Peyer's patch (tissue), 4 donors: ENCODE measurements around the gene OR6V1. TPM values are rescaled to one million over a fixed set of nuclear protein-coding genes. Genes with fewer than 3 reads are reported as not detected.

ENCODE experiments used
- DNase-seq, 3 donors: peaks; one replicate each; pipeline ENCODE4 v3.0.0-alpha.2; 2017 to 2019
- H3K27ac ChIP-seq, 4 donors: fragments of 200-600 bp; sonication (generic); one replicate each; pipeline ENCODE4 v1.5.1; 2016 to 2019
- H3K27me3 ChIP-seq, 2 donors: fragments of 200-600 bp; sonication (generic); one replicate each; pipeline ENCODE4 v1.5.1; 2019
- H3K36me3 ChIP-seq, 3 donors: fragments of 200-600 bp; sonication (generic); one replicate each; pipeline ENCODE4 v1.5.1; 2016 to 2019
- H3K4me1 ChIP-seq, 4 donors: fragments of 200-600 bp; sonication (generic); one replicate each; pipeline ENCODE4 v1.5.1; 2016 to 2019
- H3K4me3 ChIP-seq, 4 donors: fragments of 200-600 bp; sonication (generic); 1 replicate in 3 of 4; 2 replicates in 1 of 4; pipeline ENCODE4 v1.5.1; 2016 to 2019; ENCODE audit warnings: mild to moderate bottlenecking in 1 of 4
- H3K9me3 ChIP-seq, 4 donors: fragments of 200-600 bp; sonication (generic); one replicate each; pipeline ENCODE4 v1.5.1; 2016 to 2019; ENCODE audit warnings: mild to moderate bottlenecking in 1 of 4
- CTCF ChIP-seq, 6 experiments: fragments of 450-650 bp in 4 of 6; fragments of 200-600 bp in 2 of 6; sonication (generic) in 1 of 6; IDR thresholded peaks; one replicate each; pipeline ENCODE4 v1.5.1; 2017 to 2019; ENCODE audit warnings: antibody characterized with exemption in 6 of 6, mild to moderate bottlenecking in 3 of 6, moderate library complexity in 1 of 6
- POLR2A ChIP-seq, 2 donors: fragments of 450-650 bp; IDR thresholded peaks; one replicate each; pipeline ENCODE4 v1.5.1; 2017; ENCODE audit warnings: antibody characterized with exemption in 2 of 2, mild to moderate bottlenecking in 2 of 2, moderate library complexity in 2 of 2
- total RNA-seq, 4 donors: library from RNA; depleted of rRNA; stranded (reverse); fragments of >200 nt; gene quantifications; one replicate each; pipeline ENCODE4 v1.1.0, GENCODE V29; 2016

The OR6V1 gene
- total RNA-seq, 4 donors from 2014 or later, result not detected

GRCh38 chr7:143038635-143039034 lies 13.5 kb upstream of the OR6V1 start:
- TF ChIP-seq CTCF (IDR thresholded peaks at IDR 0.05), result no peak
- TF ChIP-seq POLR2A (IDR thresholded peaks at IDR 0.05), result no peak
- no peak overlapping the region for H3K27ac ChIP-seq
- H3K27me3 ChIP-seq, result no peaks in the 10 kb centered on the region
- no peak overlapping the region for H3K4me3 ChIP-seq
- peaks cover 0 to 4% (median 0%) of the 10 kb centered on the region in 4 donors for H3K4me1 ChIP-seq
- no peaks in the 10 kb centered on the region for H3K36me3 ChIP-seq
- no peaks in the 10 kb centered on the region for H3K9me3 ChIP-seq
- no peak for DNase-seq

- no peaks in the 10 kb centered on the region for H3K9me3 ChIP-seq
- H3K36me3 ChIP-seq, result no peaks in the 10 kb centered on the region
- H3K27me3 ChIP-seq, result no peaks in the 10 kb centered on the region
- no peak overlapping the region for H3K27ac ChIP-seq
- TF ChIP-seq POLR2A (IDR thresholded peaks at IDR 0.05), result no peak
- TF ChIP-seq CTCF (IDR thresholded peaks at IDR 0.05), result no peak
- no peak overlapping the region for H3K4me3 ChIP-seq
- peaks cover 0 to 4% (median 0%) of the 10 kb centered on the region in 4 donors for H3K4me1 ChIP-seq
- DNase-seq, result no peak
These were observed 11.9 kb upstream of the OR6V1 start for GRCh38 chr7:143040209-143040715.

- DNase-seq, result no peak
- TF ChIP-seq POLR2A (IDR thresholded peaks at IDR 0.05), result no peak
- TF ChIP-seq CTCF (IDR thresholded peaks at IDR 0.05), result no peak
- Histone ChIP-seq H3K27ac (no peak overlapping the region), H3K4me1 (peaks cover 0 to 4% (median 0%) of the 10 kb centered on the region in 4 donors), H3K4me3 (no peak overlapping the region), H3K27me3 (no peaks in the 10 kb centered on the region), H3K9me3 (no peaks in the 10 kb centered on the region), H3K36me3 (no peaks in the 10 kb centered on the region)
These were observed 10.8 kb upstream of the OR6V1 start for GRCh38 chr7:143041346-143041745.

- no peak for DNase-seq
- no peak overlapping the region for H3K27ac ChIP-seq
- no peaks in the 10 kb centered on the region for H3K9me3 ChIP-seq
- no peaks in the 10 kb centered on the region for H3K27me3 ChIP-seq
- peaks cover 0 to 4% (median 0%) of the 10 kb centered on the region in 4 donors for H3K4me1 ChIP-seq
- TF ChIP-seq CTCF (IDR thresholded peaks at IDR 0.05), result no peak
- TF ChIP-seq POLR2A (IDR thresholded peaks at IDR 0.05), result no peak
- no peak overlapping the region for H3K4me3 ChIP-seq
- no peaks in the 10 kb centered on the region for H3K36me3 ChIP-seq
These were observed 9.9 kb upstream of the OR6V1 start for GRCh38 chr7:143042159-143042789.

- Histone ChIP-seq H3K36me3 (no peaks in the 10 kb centered on the region), H3K27ac (no peak overlapping the region), H3K27me3 (no peaks in the 10 kb centered on the region), H3K9me3 (no peaks in the 10 kb centered on the region), H3K4me1 (peaks cover 0 to 4% (median 0%) of the 10 kb centered on the region in 4 donors), H3K4me3 (no peak overlapping the region)
- no peak for DNase-seq
- TF ChIP-seq POLR2A (IDR thresholded peaks at IDR 0.05), result no peak
- TF ChIP-seq CTCF (IDR thresholded peaks at IDR 0.05), result no peak
These were observed 9.3 kb upstream of the OR6V1 start for GRCh38 chr7:143042790-143043271.
